Dendritic cell treated with granulocyte-macrophage colony-stimulating factor and Interleukin-4, amounts not matched to agents 40 ng/mL and 50 ng/mL, for 4 days (primary cell): ENCODE results near the gene RELA.

Source experiments
- H3K27ac Mint-ChIP-seq: one replicate; pipeline ENCODE4 v1.8.0; 2022; ENCODE audit warnings: mild to moderate bottlenecking, mixed read lengths
- H3K27me3 Mint-ChIP-seq: one replicate; pipeline ENCODE4 v1.8.0; 2022; ENCODE audit warnings: mild to moderate bottlenecking, mixed read lengths
- H3K36me3 Mint-ChIP-seq: one replicate; pipeline ENCODE4 v1.8.0; 2022; ENCODE audit warnings: low read depth, mixed read lengths
- H3K4me1 Mint-ChIP-seq: one replicate; pipeline ENCODE4 v1.8.0; 2022; ENCODE audit warnings: low read depth, mixed read lengths
- H3K4me3 Mint-ChIP-seq: one replicate; pipeline ENCODE4 v1.8.0; 2022; ENCODE audit warnings: mild to moderate bottlenecking, moderate library complexity, mixed read lengths
- H3K9me3 Mint-ChIP-seq: one replicate; pipeline ENCODE4 v1.8.0; 2022; ENCODE audit warnings: mixed read lengths
- intact Hi-C: fragments of 100-400 bp; cut with micrococcal nuclease; formaldehyde crosslinking; loops from one replicate; pipeline ENCODE4 v1.15.0; 2022

The RELA gene

DNA sequence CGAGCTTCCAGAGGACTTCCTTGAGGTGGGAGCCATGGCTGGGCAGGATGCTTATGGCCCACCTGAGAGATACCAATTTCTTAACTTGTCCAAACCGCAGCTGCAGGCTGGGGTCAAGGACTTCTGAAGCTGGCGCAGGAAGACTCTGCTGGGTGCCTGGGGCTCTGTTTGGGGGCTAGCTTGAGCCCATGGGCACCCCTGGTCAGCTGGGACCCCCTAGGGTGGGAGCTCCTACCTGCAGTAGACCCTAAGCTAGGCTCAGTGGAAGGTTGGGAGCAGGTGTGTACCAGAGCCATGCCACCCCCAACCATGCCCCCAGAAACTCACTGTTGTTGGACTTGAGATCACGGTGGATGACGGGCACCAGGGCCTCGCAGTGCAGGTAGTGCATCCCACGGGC lies 50.0 kb downstream of the RELA start:
- Mint-ChIP-seq H3K4me3 (peak overlapping the region; percentile 91), H3K4me1 (peaks cover 71% of the 10 kb centered on the region), H3K9me3 (no peaks in the 10 kb centered on the region), H3K27ac (peak overlapping the region; percentile 95), H3K36me3 (peaks cover 93% of the 10 kb centered on the region), H3K27me3 (no peaks in the 10 kb centered on the region)
- intact Hi-C loops = no loop called here

GRCh38 chr11:65611758-65612603 lies 50.7 kb downstream of the RELA start:
- H3K27me3 Mint-ChIP-seq = no peaks in the 10 kb centered on the region
- peak overlapping the region; percentile 95 for H3K27ac Mint-ChIP-seq
- H3K4me3 Mint-ChIP-seq = peak overlapping the region; percentile 91
- intact Hi-C loops = no loop called here
- H3K36me3 Mint-ChIP-seq = peaks cover 93% of the 10 kb centered on the region
- H3K9me3 Mint-ChIP-seq = no peaks in the 10 kb centered on the region
- H3K4me1 Mint-ChIP-seq = peaks cover 71% of the 10 kb centered on the region

DNA sequence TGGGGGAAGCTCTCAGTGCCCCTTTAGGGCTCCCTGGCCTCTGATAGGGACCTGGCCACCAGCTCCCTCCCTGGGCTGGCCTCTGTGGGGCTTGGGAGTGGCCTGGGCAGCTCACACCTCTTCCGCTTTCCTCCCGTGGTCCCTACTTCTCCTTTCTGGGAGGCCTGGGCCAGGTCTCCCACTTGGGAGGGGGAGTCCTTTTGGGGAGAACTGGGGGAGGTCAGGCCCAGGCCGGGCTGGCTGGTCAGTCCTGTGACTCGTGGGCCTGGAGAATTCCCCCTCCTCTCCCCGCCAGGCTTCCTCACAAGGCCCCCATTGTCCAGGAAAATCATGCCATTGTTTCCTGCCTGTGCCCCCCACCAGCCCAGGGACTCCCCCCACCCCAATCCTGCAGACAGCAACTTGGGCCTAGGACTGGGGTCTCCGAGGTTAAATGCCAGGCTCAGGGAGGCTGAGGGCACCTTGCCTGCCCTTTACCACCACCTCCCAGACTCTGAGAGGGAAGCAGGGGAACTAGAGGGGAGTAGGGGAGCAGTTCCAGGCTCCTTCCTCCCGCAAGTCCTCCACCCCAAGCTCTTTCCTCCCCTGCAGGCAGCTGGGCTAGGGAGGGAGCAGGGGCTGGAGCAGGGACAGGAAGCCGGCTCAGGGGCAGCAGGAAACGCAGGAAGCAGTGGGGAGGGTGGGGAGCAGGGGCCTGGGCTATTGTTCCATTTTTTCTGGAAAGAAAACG lies 51.5 kb downstream of the RELA start:
- no peaks in the 10 kb centered on the region for H3K9me3 Mint-ChIP-seq
- H3K4me1 Mint-ChIP-seq = peaks cover 71% of the 10 kb centered on the region
- H3K36me3 Mint-ChIP-seq = peaks cover 93% of the 10 kb centered on the region
- H3K4me3 Mint-ChIP-seq = peak overlapping the region; percentile 91
- intact Hi-C loops = no loop called here
- H3K27ac Mint-ChIP-seq = peak overlapping the region; percentile 95
- H3K27me3 Mint-ChIP-seq = no peaks in the 10 kb centered on the region

GRCh38 chr11:65610404-65610803 lies 52.3 kb downstream of the RELA start:
- Mint-ChIP-seq H3K4me3 (peak overlapping the region; percentile 91), H3K9me3 (no peaks in the 10 kb centered on the region), H3K27me3 (no peaks in the 10 kb centered on the region), H3K4me1 (peaks cover 70% of the 10 kb centered on the region), H3K27ac (peak overlapping the region; percentile 95), H3K36me3 (peaks cover 99% of the 10 kb centered on the region)
- intact Hi-C loops = no loop called here

DNA sequence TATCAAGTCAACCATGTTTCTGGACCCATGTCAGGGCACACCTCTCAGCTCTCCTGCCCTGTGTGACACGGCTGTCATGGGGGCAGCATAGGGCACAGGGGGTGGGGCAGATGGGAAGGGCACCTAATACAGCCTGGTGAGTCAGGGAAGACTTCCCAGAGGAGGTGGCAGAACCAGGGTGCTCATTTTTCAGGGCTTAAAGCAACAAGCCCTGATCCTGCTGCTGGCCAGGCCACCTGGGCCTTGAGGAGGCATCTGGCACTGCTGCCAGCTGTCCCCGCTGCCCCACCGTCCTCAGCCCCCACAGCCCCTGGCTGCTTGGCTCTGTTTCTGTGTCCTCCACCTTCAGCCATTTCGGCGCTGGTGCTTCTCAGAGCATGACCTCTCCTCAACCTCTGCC lies 53.1 kb downstream of the RELA start:
- Mint-ChIP-seq H3K27me3 (no peaks in the 10 kb centered on the region), H3K9me3 (no peaks in the 10 kb centered on the region), H3K36me3 (peaks cover 100% of the 10 kb centered on the region), H3K4me3 (peak overlapping the region; percentile 91), H3K27ac (peak overlapping the region; percentile 95), H3K4me1 (peaks cover 70% of the 10 kb centered on the region)
- intact Hi-C loops = no loop called here

DNA sequence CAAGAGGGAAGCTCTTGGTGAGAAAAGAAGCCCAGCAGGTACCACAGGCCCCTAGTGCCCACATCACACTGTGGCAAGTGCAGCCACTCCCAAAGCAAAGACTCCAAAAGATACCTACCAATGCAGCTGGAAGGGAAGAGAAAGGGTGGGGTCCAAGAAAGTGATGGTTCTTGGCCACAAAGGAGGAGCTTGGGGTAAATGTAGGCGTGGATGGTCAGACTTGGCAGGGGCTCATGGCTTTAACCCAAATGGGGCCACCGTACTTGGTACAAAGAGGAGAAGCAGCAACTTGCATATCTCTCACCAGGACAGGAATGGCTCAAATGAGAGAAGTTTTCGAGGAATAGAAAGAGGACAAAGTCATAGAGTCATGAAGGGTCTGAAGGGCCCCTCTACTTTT lies 53.5 kb downstream of the RELA start:
- peak overlapping the region; percentile 91 for H3K4me3 Mint-ChIP-seq
- H3K4me1 Mint-ChIP-seq = peaks cover 70% of the 10 kb centered on the region
- H3K36me3 Mint-ChIP-seq = peaks cover 100% of the 10 kb centered on the region
- no peak overlapping the region for H3K27ac Mint-ChIP-seq
- no peaks in the 10 kb centered on the region for H3K9me3 Mint-ChIP-seq
- no peaks in the 10 kb centered on the region for H3K27me3 Mint-ChIP-seq
- intact Hi-C loops = no loop called here

DNA sequence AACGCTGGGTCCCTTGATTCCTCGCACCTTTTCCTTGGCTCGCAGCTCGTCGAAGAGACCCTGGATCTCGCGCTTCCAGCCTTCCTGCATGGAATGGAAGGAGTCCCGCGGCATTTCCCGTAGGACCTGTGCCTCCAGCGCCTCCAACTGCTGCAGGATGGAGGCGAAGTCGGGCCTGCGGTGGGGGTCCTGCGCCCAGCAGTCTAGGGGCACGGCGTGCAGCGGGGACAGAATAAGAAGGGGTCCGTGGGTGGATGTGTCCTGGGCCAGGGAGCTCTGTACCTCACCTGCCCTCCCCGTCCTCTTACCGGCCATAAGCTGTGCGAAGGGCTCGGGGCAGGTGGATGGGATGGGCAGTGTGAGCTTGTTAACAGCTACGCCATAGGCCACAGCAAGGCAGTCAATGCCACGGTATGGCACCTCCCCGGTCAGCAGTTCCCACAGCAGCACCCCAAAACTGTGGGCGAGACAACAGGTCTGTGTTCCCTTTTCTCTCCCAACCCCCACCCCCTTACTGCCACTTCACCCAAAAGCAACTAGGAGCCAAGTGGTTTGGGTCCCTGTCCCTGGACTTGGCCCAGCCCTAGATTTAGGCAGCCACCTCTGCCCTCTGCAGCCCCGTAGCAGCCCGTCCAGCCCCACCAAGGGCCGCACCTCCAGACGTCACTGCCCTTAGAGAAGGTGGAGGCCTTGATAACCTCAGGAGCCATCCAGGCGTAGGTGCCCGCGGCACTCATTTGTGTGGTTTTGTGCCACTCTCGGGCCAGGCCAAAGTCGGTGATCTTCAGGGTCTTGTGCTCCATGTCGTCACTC lies 54.9 kb downstream of the RELA start:
- Mint-ChIP-seq H3K4me1 (peaks cover 72% of the 10 kb centered on the region), H3K36me3 (peaks cover 100% of the 10 kb centered on the region), H3K9me3 (no peaks in the 10 kb centered on the region), H3K27ac (no peak overlapping the region), H3K4me3 (no peak overlapping the region), H3K27me3 (no peaks in the 10 kb centered on the region)
- intact Hi-C loops = no loop called here

DNA sequence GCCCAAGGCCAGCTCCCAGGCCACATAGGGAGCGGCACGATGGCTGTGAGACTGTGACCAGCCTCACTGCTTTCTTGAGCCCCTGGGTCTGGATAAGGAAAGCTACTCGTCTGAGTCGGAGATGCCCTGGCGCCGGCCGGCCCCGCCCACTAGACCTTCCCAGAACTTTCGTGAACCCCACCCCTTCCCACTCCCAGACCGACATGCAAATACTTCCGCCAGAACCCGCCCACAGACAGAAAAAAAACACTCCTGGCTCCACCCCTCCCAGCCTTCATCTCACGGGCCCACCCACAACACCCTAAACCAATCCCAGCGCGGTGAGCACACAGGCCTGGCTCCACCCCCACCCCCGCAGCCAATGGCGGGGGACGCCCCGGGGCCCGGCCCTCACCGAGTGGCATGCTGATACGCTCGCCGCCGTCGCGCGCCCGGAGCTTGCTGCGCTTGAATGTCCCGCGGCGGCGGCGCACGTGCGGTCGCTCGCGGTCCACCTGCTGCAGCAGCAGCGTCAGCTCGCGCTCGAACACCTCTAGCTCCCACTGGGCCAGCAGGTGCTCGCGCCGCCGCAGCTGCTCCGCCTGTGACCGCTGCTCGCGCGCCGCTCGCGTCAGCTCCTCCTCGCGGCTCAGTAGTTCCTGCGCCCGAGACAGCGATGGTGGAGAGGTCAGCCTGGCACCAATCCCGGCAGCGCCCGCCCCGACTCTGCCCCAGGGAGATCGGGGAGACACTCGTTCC lies 55.7 kb downstream of the RELA start:
- intact Hi-C loops = no loop called here
- Mint-ChIP-seq H3K4me3 (peak overlapping the region; percentile 4), H3K36me3 (peaks cover 100% of the 10 kb centered on the region), H3K4me1 (peaks cover 64% of the 10 kb centered on the region), H3K9me3 (no peaks in the 10 kb centered on the region), H3K27me3 (no peaks in the 10 kb centered on the region), H3K27ac (no peak overlapping the region)

DNA sequence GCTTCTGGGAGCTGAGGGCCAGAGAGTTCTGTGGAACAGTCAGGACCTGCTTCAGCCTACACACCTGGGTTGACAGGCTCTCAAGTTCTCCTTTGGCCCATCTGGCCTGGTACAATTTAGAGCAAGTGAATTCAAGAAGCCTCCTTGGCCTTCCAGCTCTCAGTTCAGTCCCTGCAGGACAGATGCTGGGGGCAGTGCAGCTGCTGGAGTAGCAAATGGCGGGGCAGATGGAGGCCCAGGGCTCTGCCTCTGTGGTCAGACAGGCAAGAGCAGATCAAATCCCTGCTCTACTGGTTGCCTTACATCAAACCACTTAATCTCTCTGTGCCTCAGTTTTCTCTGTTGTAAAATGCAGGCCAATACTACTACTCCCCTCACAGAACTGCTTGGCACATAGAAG lies 58.5 kb downstream of the RELA start:
- Mint-ChIP-seq H3K27ac (no peak overlapping the region), H3K27me3 (no peaks in the 10 kb centered on the region), H3K36me3 (peaks cover 100% of the 10 kb centered on the region), H3K4me3 (no peak overlapping the region), H3K9me3 (no peaks in the 10 kb centered on the region), H3K4me1 (peaks cover 41% of the 10 kb centered on the region)
- intact Hi-C loops = no loop called here
